HL-60 (cell line): ENCODE measurements around the gene ARL13B.

Experiments
- DNase-seq, 2 experiments: peaks; one replicate each; pipeline ENCODE4 v3.0.0-alpha.2; 2010 to 2020; ENCODE audit warnings: low read depth in 1 of 2, low spot score in 1 of 2
- H3K27ac ChIP-seq: fragments of 250-450 bp; sonication (Bioruptor Pico); replicated peaks from 2 replicates; pipeline ENCODE4 v1.5.1; 2020; ENCODE audit warnings: mild to moderate bottlenecking, moderate library complexity
- H3K27me3 ChIP-seq: fragments of 250-450 bp; sonication (Bioruptor Pico); 2 replicates; pipeline ENCODE4 v1.5.1; 2021; ENCODE audit warnings: mild to moderate bottlenecking, moderate library complexity; ENCODE audit not compliant: insufficient read depth, poor library complexity, severe bottlenecking
- H3K4me3 ChIP-seq: replicated peaks from 2 replicates; pipeline ENCODE4 v1.5.1; 2011; ENCODE audit warnings: mild to moderate bottlenecking, control low read depth, low read length; ENCODE audit not compliant: insufficient read depth
- CTCF ChIP-seq: IDR thresholded peaks from one replicate; pipeline ENCODE4 v1.5.1; 2011; ENCODE audit warnings: low read length, control low read depth, inconsistent platforms; ENCODE audit not compliant: insufficient read depth
- GABPA ChIP-seq: IDR thresholded peaks from 2 replicates; pipeline ENCODE4 v1.6.1; 2012; ENCODE audit warnings: low read depth
- POLR2AphosphoS5 ChIP-seq: IDR thresholded peaks from 2 replicates; pipeline ENCODE4 v1.6.1; 2012; ENCODE audit warnings: low read depth
- REST ChIP-seq: IDR thresholded peaks from 2 replicates; pipeline ENCODE4 v1.6.1; 2012; ENCODE audit warnings: low read depth; ENCODE audit not compliant: insufficient replicate concordance
- SPI1 ChIP-seq: IDR thresholded peaks from 2 replicates; pipeline ENCODE4 v1.6.1; 2012; ENCODE audit warnings: low read depth, mild to moderate bottlenecking, borderline replicate concordance

Gene ARL13B

GRCh38 chr3:93983408-93983807 lies 3.5 kb downstream of the ARL13B start:
- TF ChIP-seq CTCF (no peak), SPI1 (no peak), POLR2AphosphoS5 (no peak), REST (no peak), GABPA (no peak)
- no peak for DNase-seq
- Histone ChIP-seq H3K27ac (no peak overlapping the region), H3K4me3 (no peak overlapping the region), H3K27me3 (no peaks in the 10 kb centered on the region)

- Histone ChIP-seq H3K4me3 (no peak overlapping the region), H3K27ac (no peak overlapping the region), H3K27me3 (no peaks in the 10 kb centered on the region)
- DNase-seq, result no peak
- no peak for TF ChIP-seq SPI1
- TF ChIP-seq POLR2AphosphoS5, result no peak
- TF ChIP-seq CTCF, result no peak
- TF ChIP-seq GABPA, result no peak
- TF ChIP-seq REST, result no peak
Observed at GRCh38 chr3:93984618-93985017, 4.7 kb downstream of the ARL13B start.

- Histone ChIP-seq H3K27me3 (no peaks in the 10 kb centered on the region), H3K27ac (no peak overlapping the region), H3K4me3 (no peak overlapping the region)
- no peak for DNase-seq
- TF ChIP-seq POLR2AphosphoS5 (no peak), REST (no peak), GABPA (no peak), CTCF (no peak), SPI1 (no peak)
Observed at GRCh38 chr3:93988283-93988682, 8.3 kb downstream of the ARL13B start.
